Central memory CD8-positive, alpha-beta T cell (primary cell): ENCODE results near the gene COX7B2.

Experiments used
- ATAC-seq: fragments of 150-1000 bp; cut with Tn5 transposase; replicated peaks from 2 replicates; pipeline ENCODE4 v1.10.0; 2022; ENCODE audit warnings: mild to moderate bottlenecking, moderate FRiP score, moderate number of reproducible peaks; ENCODE audit not compliant: poor library complexity, severe bottlenecking; ENCODE audit errors: extremely low read depth
- DNase-seq, 2 donors: peaks; one replicate each; pipeline ENCODE4 v3.0.0; 2021; ENCODE audit warnings: low spot score in 2 of 2
- H3K27ac Mint-ChIP-seq: one replicate; pipeline ENCODE4 v1.8.0; 2022; ENCODE audit warnings: low read depth, mild to moderate bottlenecking, moderate library complexity, mixed read lengths
- H3K27me3 Mint-ChIP-seq: one replicate; pipeline ENCODE4 v1.8.0; 2022; ENCODE audit warnings: mixed read lengths
- H3K36me3 Mint-ChIP-seq: one replicate; pipeline ENCODE4 v1.8.0; 2022; ENCODE audit warnings: mild to moderate bottlenecking, moderate library complexity, mixed read lengths; ENCODE audit not compliant: insufficient read depth
- H3K4me1 Mint-ChIP-seq: one replicate; pipeline ENCODE4 v1.8.0; 2022; ENCODE audit warnings: mixed read lengths
- H3K4me3 Mint-ChIP-seq: one replicate; pipeline ENCODE4 v1.8.0; 2022; ENCODE audit warnings: mild to moderate bottlenecking, moderate library complexity, mixed read lengths
- H3K9me3 Mint-ChIP-seq: one replicate; pipeline ENCODE4 v1.8.0; 2022; ENCODE audit warnings: mixed read lengths

COX7B2 gene

GRCh38 chr4:46878641-46879040 lies 30.4 kb downstream of the COX7B2 start:
- ATAC-seq, result no peak
- Mint-ChIP-seq H3K27ac (no peak overlapping the region), H3K9me3 (no peaks in the 10 kb centered on the region), H3K4me3 (no peak overlapping the region), H3K4me1 (no peaks in the 10 kb centered on the region), H3K27me3 (peaks cover 20% of the 10 kb centered on the region), H3K36me3 (no peaks in the 10 kb centered on the region)
- DNase-seq, result no peak

- Mint-ChIP-seq H3K36me3 (no peaks in the 10 kb centered on the region), H3K4me3 (no peak overlapping the region), H3K27me3 (peaks cover 32% of the 10 kb centered on the region), H3K27ac (no peak overlapping the region), H3K9me3 (no peaks in the 10 kb centered on the region), H3K4me1 (no peaks in the 10 kb centered on the region)
- ATAC-seq (no peak), DNase-seq (no peak)
Measured at GRCh38 chr4:46874811-46875210, 34.2 kb downstream of the COX7B2 start.

- no peaks in the 10 kb centered on the region for H3K9me3 Mint-ChIP-seq
- ATAC-seq (no peak), DNase-seq (no peak)
- H3K36me3 Mint-ChIP-seq, result no peaks in the 10 kb centered on the region
- H3K4me1 Mint-ChIP-seq, result no peaks in the 10 kb centered on the region
- no peak overlapping the region for H3K27ac Mint-ChIP-seq
- peaks cover 49% of the 10 kb centered on the region for H3K27me3 Mint-ChIP-seq
- H3K4me3 Mint-ChIP-seq, result no peak overlapping the region
Measured at GRCh38 chr4:46870411-46870810, 38.6 kb downstream of the COX7B2 start.

GRCh38 chr4:46856333-46856732 lies 52.7 kb downstream of the COX7B2 start:
- no peak overlapping the region for H3K27ac Mint-ChIP-seq
- H3K4me3 Mint-ChIP-seq, result no peak overlapping the region
- ATAC-seq, result no peak
- H3K27me3 Mint-ChIP-seq, result peaks cover 9% of the 10 kb centered on the region
- H3K4me1 Mint-ChIP-seq, result no peaks in the 10 kb centered on the region
- no peak for DNase-seq
- no peaks in the 10 kb centered on the region for H3K9me3 Mint-ChIP-seq
- no peaks in the 10 kb centered on the region for H3K36me3 Mint-ChIP-seq

GRCh38 chr4:46852800-46853199 lies 56.2 kb downstream of the COX7B2 start:
- H3K9me3 Mint-ChIP-seq, result no peaks in the 10 kb centered on the region
- ATAC-seq, result no peak
- H3K4me3 Mint-ChIP-seq, result no peak overlapping the region
- no peaks in the 10 kb centered on the region for H3K27me3 Mint-ChIP-seq
- H3K36me3 Mint-ChIP-seq, result no peaks in the 10 kb centered on the region
- H3K4me1 Mint-ChIP-seq, result no peaks in the 10 kb centered on the region
- no peak overlapping the region for H3K27ac Mint-ChIP-seq
- no peak for DNase-seq

GRCh38 chr4:46850026-46850425 lies 59.0 kb downstream of the COX7B2 start:
- DNase-seq (no peak), ATAC-seq (no peak)
- no peak overlapping the region for H3K27ac Mint-ChIP-seq
- H3K36me3 Mint-ChIP-seq, result no peaks in the 10 kb centered on the region
- H3K27me3 Mint-ChIP-seq, result no peaks in the 10 kb centered on the region
- no peaks in the 10 kb centered on the region for H3K4me1 Mint-ChIP-seq
- H3K9me3 Mint-ChIP-seq, result no peaks in the 10 kb centered on the region
- no peak overlapping the region for H3K4me3 Mint-ChIP-seq

- Mint-ChIP-seq H3K9me3 (no peaks in the 10 kb centered on the region), H3K27ac (no peak overlapping the region), H3K4me3 (no peak overlapping the region), H3K4me1 (peaks cover 14% of the 10 kb centered on the region), H3K36me3 (no peaks in the 10 kb centered on the region), H3K27me3 (no peaks in the 10 kb centered on the region)
- DNase-seq, result peak in 1 of 2 donors; percentile 21
- ATAC-seq, result no peak
Measured at GRCh38 chr4:46844325-46844917, 64.6 kb downstream of the COX7B2 start.

GRCh38 chr4:46839128-46839527 lies 69.9 kb downstream of the COX7B2 start:
- Mint-ChIP-seq H3K27ac (peak overlapping the region; percentile 48), H3K27me3 (no peaks in the 10 kb centered on the region), H3K4me3 (peak overlapping the region; percentile 36), H3K36me3 (no peaks in the 10 kb centered on the region), H3K4me1 (peaks cover 20% of the 10 kb centered on the region), H3K9me3 (no peaks in the 10 kb centered on the region)
- ATAC-seq (peak; percentile 69), DNase-seq (no peak)

GRCh38 chr4:46837639-46838038 lies 71.4 kb downstream of the COX7B2 start:
- Mint-ChIP-seq H3K4me3 (no peak overlapping the region), H3K27ac (no peak overlapping the region), H3K9me3 (no peaks in the 10 kb centered on the region), H3K4me1 (peaks cover 20% of the 10 kb centered on the region), H3K36me3 (no peaks in the 10 kb centered on the region), H3K27me3 (no peaks in the 10 kb centered on the region)
- ATAC-seq (no peak), DNase-seq (no peak)

- H3K4me3 Mint-ChIP-seq, result no peak overlapping the region
- DNase-seq, result no peak
- peaks cover 20% of the 10 kb centered on the region for H3K4me1 Mint-ChIP-seq
- no peak for ATAC-seq
- H3K27ac Mint-ChIP-seq, result no peak overlapping the region
- H3K27me3 Mint-ChIP-seq, result no peaks in the 10 kb centered on the region
- no peaks in the 10 kb centered on the region for H3K36me3 Mint-ChIP-seq
- H3K9me3 Mint-ChIP-seq, result no peaks in the 10 kb centered on the region
Measured at GRCh38 chr4:46836584-46836983, 72.5 kb downstream of the COX7B2 start.

- Mint-ChIP-seq H3K27ac (no peak overlapping the region), H3K4me1 (no peaks in the 10 kb centered on the region), H3K4me3 (no peak overlapping the region), H3K27me3 (no peaks in the 10 kb centered on the region), H3K36me3 (peaks cover 2% of the 10 kb centered on the region), H3K9me3 (no peaks in the 10 kb centered on the region)
- ATAC-seq (no peak), DNase-seq (no peak)
Measured at GRCh38 chr4:46830971-46831454, 78.0 kb downstream of the COX7B2 start.

GRCh38 chr4:46820154-46820553 lies 88.9 kb downstream of the COX7B2 start:
- Mint-ChIP-seq H3K27me3 (no peaks in the 10 kb centered on the region), H3K4me1 (no peaks in the 10 kb centered on the region), H3K4me3 (no peak overlapping the region), H3K36me3 (no peaks in the 10 kb centered on the region), H3K9me3 (no peaks in the 10 kb centered on the region), H3K27ac (no peak overlapping the region)
- ATAC-seq, result no peak
- no peak for DNase-seq

- no peak for DNase-seq
- no peaks in the 10 kb centered on the region for H3K9me3 Mint-ChIP-seq
- no peaks in the 10 kb centered on the region for H3K36me3 Mint-ChIP-seq
- H3K27ac Mint-ChIP-seq, result no peak overlapping the region
- H3K4me3 Mint-ChIP-seq, result no peak overlapping the region
- H3K27me3 Mint-ChIP-seq, result no peaks in the 10 kb centered on the region
- ATAC-seq, result no peak
- H3K4me1 Mint-ChIP-seq, result no peaks in the 10 kb centered on the region
Measured at GRCh38 chr4:46819095-46819494, 90.0 kb downstream of the COX7B2 start.
